Measurements from ENCODE around the gene B4GALT1. TPM values are rescaled to one million over a fixed set of nuclear protein-coding genes. Genes with fewer than 3 reads are reported as not detected.

Gene B4GALT1
- total and polyA plus RNA-seq, 8 donors = 6.4 to 125 (median 24.9) TPM

DNA sequence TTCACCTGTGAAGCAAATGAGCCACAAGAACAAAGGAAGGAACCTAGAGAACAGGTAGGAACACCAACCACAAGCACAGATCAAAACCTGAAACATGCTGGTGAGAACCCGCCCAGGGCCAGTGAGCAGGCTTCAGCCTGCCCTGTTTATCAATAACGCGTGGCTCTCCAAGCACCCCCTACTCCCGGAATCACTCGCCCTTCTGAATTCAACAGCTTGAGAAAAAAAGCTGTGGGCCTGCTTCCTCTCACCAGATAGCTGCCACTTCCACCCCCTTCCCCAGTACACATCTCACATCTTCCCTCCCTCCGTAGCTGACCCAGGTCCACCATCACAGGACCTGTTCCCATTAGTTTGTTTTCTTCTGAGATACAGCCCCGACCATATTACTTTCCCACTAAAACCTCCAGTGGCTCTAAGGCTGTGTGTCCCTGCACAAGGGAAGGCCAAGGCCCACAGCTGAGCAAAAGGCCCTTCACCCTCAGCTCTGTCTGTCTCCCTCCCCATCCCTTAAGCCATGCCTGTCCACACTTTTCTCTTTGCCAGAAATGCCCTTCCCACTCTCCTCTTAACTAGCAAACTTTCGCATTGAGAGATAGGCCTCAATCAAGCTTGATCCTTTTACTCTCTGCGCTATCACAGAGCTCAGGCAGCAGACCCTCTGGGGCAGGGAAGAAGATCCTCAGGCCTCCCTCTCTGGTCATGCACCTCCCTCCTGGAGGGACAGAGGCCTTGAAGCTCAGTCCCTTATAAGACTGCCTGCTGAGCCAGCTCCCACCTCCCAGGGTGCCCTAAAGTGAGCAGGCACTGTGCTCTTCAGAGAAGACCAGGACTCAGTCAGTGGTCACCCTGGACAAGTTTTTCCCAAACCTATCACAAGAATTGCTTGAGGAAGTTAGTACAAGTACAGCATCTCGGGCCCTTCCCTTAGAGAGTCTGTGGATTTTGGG, 30.1 kb downstream of the B4GALT1 start:
- Histone ChIP-seq H3K4me1 (peaks cover 64 to 98% (median 79%) of the 10 kb centered on the region in 4 donors), H3K4me3 (no peak overlapping the region), H3K27me3 (no peaks in the 10 kb centered on the region), H3K36me3 (peaks cover 13 to 38% (median 32%) of the 10 kb centered on the region in 4 donors), H3K9me3 (no peaks in the 10 kb centered on the region), H3K27ac (peak overlapping the region in 3 of 5 donors; percentile 21 to 39 (median 29))
- WGBS, 5 donors = 59 to 79% (median 73%) methylated on average over 9 to 10 of the region's 10 CpGs
- intact Hi-C loops (cut with DNase I; ENCODE audit: low total_unique reads) = no loop called here
- DNase-seq = no peak
- TF ChIP-seq POLR2A (IDR thresholded peaks at IDR 0.05) (no peak), POLR2AphosphoS5 (IDR thresholded peaks at IDR 0.05) (no peak), EP300 (IDR thresholded peaks at IDR 0.05) (no peak)
- TF ChIP-seq, protein P1, sequence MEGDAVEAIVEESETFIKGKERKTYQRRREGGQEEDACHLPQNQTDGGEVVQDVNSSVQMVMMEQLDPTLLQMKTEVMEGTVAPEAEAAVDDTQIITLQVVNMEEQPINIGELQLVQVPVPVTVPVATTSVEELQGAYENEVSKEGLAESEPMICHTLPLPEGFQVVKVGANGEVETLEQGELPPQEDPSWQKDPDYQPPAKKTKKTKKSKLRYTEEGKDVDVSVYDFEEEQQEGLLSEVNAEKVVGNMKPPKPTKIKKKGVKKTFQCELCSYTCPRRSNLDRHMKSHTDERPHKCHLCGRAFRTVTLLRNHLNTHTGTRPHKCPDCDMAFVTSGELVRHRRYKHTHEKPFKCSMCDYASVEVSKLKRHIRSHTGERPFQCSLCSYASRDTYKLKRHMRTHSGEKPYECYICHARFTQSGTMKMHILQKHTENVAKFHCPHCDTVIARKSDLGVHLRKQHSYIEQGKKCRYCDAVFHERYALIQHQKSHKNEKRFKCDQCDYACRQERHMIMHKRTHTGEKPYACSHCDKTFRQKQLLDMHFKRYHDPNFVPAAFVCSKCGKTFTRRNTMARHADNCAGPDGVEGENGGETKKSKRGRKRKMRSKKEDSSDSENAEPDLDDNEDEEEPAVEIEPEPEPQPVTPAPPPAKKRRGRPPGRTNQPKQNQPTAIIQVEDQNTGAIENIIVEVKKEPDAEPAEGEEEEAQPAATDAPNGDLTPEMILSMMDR (IDR thresholded peaks at IDR 0.05) = no peak

DNA sequence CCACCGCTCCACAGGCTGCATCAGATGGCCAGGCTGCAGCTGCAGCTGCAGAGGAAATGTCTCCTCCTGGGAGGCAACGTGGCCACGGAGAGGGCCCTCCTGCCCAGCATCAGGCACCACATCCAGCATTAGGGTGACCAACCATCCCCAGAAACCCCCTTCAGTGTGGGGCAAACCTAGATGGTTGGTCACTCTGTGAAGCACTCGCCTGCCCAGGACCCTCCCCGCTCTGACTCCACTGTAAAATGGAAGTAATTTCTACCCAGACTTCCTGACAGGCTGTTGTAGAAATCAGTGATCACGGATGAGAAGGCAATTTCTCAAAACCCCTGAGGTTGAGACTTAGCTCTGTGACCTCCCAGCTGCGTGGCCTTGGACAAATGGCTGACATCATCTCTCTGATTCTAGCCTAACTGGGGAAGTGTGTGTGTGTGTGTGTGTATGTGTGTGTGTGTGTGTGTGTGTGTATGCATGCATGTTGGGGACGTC, 31.6 kb downstream of the B4GALT1 start:
- 47 to 72% (median 59%) methylated on average over 8 of the region's 8 CpGs for WGBS, 5 donors
- intact Hi-C loops (cut with DNase I; ENCODE audit: low total_unique reads) = no loop called here
- H3K27ac ChIP-seq = peak overlapping the region in 4 of 5 donors; percentile 7 to 56 (median 49)
- no peaks in the 10 kb centered on the region for H3K27me3 ChIP-seq
- peak in 1 of 2 donors; percentile 58 for DNase-seq
- peaks cover 63 to 98% (median 78%) of the 10 kb centered on the region in 4 donors for H3K4me1 ChIP-seq
- TF ChIP-seq, protein P1 (IDR thresholded peaks at IDR 0.05) = no peak
- no peak for TF ChIP-seq POLR2AphosphoS5 (IDR thresholded peaks at IDR 0.05)
- TF ChIP-seq EP300 (IDR thresholded peaks at IDR 0.05) = no peak
- TF ChIP-seq POLR2A (IDR thresholded peaks at IDR 0.05) = no peak
- H3K9me3 ChIP-seq = no peaks in the 10 kb centered on the region
- peaks cover 13 to 47% (median 39%) of the 10 kb centered on the region in 4 donors for H3K36me3 ChIP-seq
- no peak overlapping the region for H3K4me3 ChIP-seq

DNA sequence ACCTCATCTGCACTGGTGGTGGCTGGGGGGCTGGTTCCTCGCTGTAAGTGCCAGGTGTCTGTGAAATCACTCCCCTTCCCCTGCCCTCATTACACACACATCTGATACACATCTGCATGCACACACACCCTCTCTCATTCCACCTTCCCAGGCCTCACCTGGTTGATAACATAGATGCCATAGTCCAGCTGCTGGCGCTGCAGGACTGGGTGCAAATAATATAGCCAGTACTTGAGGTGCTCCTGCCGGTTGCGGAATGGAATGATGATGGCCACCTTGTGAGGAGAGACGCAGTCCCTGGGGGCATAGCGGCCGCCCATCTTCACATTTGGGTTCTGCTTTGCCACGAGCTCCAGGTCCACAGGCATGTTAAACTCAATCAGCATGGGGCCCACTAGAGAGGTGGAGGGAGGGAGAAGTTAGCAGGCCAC, 32.1 kb downstream of the B4GALT1 start:
- no peak overlapping the region for H3K4me3 ChIP-seq
- H3K27me3 ChIP-seq = no peaks in the 10 kb centered on the region
- DNase-seq = peak in 1 of 2 donors; percentile 51
- intact Hi-C loops (cut with DNase I; ENCODE audit: low total_unique reads) = no loop called here
- peak overlapping the region in 4 of 5 donors; percentile 7 to 56 (median 49) for H3K27ac ChIP-seq
- TF ChIP-seq EP300 (IDR thresholded peaks at IDR 0.05) (no peak), POLR2A (IDR thresholded peaks at IDR 0.05) (no peak), POLR2AphosphoS5 (IDR thresholded peaks at IDR 0.05) (no peak)
- TF ChIP-seq, protein P1 (IDR thresholded peaks at IDR 0.05) = no peak
- H3K36me3 ChIP-seq = peaks cover 13 to 52% (median 43%) of the 10 kb centered on the region in 4 donors
- H3K4me1 ChIP-seq = peaks cover 59 to 98% (median 77%) of the 10 kb centered on the region in 4 donors
- H3K9me3 ChIP-seq = no peaks in the 10 kb centered on the region
- WGBS, 5 donors = 62 to 70% (median 67%) methylated on average over 7 to 8 of the region's 8 CpGs

DNA sequence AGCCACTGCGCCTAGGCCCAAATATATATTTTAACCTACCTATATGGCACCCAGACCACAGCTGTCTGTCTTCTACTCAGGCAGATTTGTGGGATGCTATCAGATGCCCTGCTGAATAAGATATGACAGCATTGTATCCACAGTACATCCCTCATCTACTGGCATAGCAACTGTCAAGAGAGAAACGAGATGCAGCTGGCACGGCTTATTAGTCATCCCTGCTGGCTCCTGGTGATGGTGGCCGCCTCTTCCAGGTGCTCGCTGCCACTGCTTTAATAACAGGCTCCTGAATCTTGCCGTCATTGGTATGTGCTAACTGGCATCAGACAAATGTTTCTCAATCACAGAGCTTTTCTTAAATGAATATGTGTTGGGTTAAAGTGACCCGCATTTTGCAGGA, 34.0 kb downstream of the B4GALT1 start:
- intact Hi-C loops (cut with DNase I; ENCODE audit: low total_unique reads) = no loop called here

More for the DNA sequence above, 34.0 kb downstream of the B4GALT1 start:
- no peak for DNase-seq
- Histone ChIP-seq H3K9me3 (no peaks in the 10 kb centered on the region), H3K36me3 (peaks cover 25 to 71% (median 60%) of the 10 kb centered on the region in 4 donors), H3K4me1 (peaks cover 52 to 97% (median 77%) of the 10 kb centered on the region in 4 donors), H3K4me3 (no peak overlapping the region), H3K27ac (peak overlapping the region in 2 of 5 donors; percentile 61 to 74), H3K27me3 (no peaks in the 10 kb centered on the region)
- WGBS, 5 donors = 87 to 95% (median 91%) methylated on average over 7 of the region's 7 CpGs
- TF ChIP-seq, protein P1 (IDR thresholded peaks at IDR 0.05) = no peak
- no peak for TF ChIP-seq POLR2A (IDR thresholded peaks at IDR 0.05)
- TF ChIP-seq POLR2AphosphoS5 (IDR thresholded peaks at IDR 0.05) = no peak
- no peak for TF ChIP-seq EP300 (IDR thresholded peaks at IDR 0.05)
